ENCODE results near the gene KLF6.

The KLF6 gene

DNA sequence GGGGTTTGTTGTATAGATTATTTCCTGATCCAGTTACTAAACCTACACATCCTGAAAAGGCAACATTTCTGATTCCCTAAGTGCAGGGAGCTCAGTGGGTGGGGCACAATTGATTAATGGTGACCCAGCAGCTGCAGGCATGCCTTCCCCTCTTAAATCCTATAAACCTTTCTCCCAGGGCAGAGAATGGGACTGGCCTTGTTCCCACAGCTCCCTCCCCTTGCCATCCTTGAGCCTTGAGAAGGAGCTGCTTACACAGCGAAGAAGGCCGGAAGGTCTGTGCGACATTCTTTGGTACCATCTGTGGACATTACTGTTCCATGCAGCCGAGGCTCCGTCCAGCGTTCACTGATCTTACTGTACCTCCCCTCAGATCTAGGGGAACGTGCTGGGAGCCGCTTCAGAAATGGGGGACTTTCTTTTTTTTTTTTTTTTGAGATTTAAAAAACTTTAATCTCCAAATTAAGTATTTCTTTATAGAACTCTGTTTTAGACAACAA is 14.3 kb downstream of the KLF6 start:
- Histone ChIP-seq H3K36me3 (ENCODE audit: control insufficient read depth in 1 of 2, insufficient read depth in 2 of 2, low read length in 2 of 2) (peaks cover 2 to 6% of the 10 kb centered on the region in 2 donors), H3K4me1 (ENCODE audit: control insufficient read depth in 1 of 2, insufficient read depth in 2 of 2, low read length in 2 of 2) (peaks cover 0 to under 1% of the 10 kb centered on the region in 2 donors), H3K4me3 (ENCODE audit: low read depth in 1 of 2, low read length in 2 of 2) (no peak overlapping the region), H3K27me3 (ENCODE audit: low read depth, low read length) (no peaks in the 10 kb centered on the region), H3K27ac (ENCODE audit: low read length) (no peak overlapping the region), H3K9me3 (ENCODE audit: control insufficient read depth in 1 of 2, low read length in 2 of 2) (no peaks in the 10 kb centered on the region)

GRCh38 chr10:3769556-3769955 is 15.5 kb downstream of the KLF6 start:
- Histone ChIP-seq H3K27me3 (ENCODE audit: low read depth, low read length) (no peaks in the 10 kb centered on the region), H3K36me3 (ENCODE audit: control insufficient read depth in 1 of 2, insufficient read depth in 2 of 2, low read length in 2 of 2) (peaks cover 0 to 6% of the 10 kb centered on the region in 2 donors), H3K27ac (ENCODE audit: low read length) (no peak overlapping the region), H3K4me3 (ENCODE audit: low read depth in 1 of 2, low read length in 2 of 2) (no peak overlapping the region), H3K9me3 (ENCODE audit: control insufficient read depth in 1 of 2, low read length in 2 of 2) (no peaks in the 10 kb centered on the region), H3K4me1 (ENCODE audit: control insufficient read depth in 1 of 2, insufficient read depth in 2 of 2, low read length in 2 of 2) (no peaks in the 10 kb centered on the region)

DNA sequence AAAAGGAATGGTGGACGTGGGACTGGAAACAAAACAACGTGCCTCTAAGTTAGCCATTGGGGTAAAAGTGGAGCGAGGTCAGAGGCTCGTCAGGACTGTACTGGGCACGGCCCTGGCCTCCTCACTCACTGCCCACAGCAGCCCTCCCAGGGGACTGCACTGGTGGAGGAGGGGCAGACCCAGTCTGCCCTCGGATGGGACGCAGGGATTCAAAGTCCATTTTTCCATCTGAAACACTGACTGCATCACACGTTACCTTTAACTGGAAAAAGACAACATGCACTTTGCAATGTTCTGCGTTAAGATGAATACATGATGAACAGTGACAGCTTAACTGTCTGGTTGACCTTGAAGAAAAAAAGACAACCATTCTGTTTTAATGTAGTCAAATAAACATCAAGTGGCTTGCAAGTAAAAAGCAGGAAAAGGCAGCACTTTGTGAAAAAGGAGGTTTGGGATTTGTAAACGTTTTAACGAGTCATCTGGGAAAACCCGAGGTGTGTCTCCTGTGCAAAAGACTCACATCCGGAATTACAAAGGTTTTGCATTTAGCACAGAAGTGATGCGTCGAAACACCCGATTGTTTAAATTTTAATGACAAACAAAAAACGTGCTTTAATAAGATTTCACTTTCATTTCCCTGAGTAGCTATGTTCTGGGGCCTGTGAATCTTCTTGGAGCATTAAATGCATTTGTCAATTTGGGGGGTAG is 18.8 kb downstream of the KLF6 start:
- Histone ChIP-seq H3K4me3 (ENCODE audit: low read depth in 1 of 2, low read length in 2 of 2) (no peak overlapping the region), H3K27me3 (ENCODE audit: low read depth, low read length) (no peaks in the 10 kb centered on the region), H3K27ac (ENCODE audit: low read length) (no peak overlapping the region), H3K36me3 (ENCODE audit: control insufficient read depth in 1 of 2, insufficient read depth in 2 of 2, low read length in 2 of 2) (no peaks in the 10 kb centered on the region), H3K4me1 (ENCODE audit: control insufficient read depth in 1 of 2, insufficient read depth in 2 of 2, low read length in 2 of 2) (no peaks in the 10 kb centered on the region), H3K9me3 (ENCODE audit: control insufficient read depth in 1 of 2, low read length in 2 of 2) (no peaks in the 10 kb centered on the region)

DNA sequence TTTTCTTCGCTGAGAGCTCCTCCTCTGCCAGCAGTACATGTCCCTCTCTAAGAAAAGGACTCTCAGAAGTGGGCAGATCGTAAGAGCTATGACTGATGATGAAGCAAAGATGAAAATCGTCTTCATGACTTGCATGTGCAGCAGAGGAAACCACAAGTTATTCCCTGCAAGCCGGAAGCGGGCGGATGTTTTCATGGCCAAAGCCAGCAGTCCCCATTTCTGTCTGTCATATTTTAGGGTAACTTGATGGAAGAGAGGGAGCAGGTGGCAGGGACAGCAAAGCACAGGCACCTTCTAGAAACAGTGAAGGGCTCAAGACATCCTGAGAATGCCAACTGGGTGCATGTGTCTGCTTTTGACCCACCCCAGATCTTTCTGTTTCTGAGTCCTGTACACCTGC is 19.9 kb downstream of the KLF6 start:
- H3K27ac ChIP-seq (ENCODE audit: low read length), result no peak overlapping the region

GRCh38 chr10:3764626-3765112 is 20.3 kb downstream of the KLF6 start:
- Histone ChIP-seq H3K36me3 (ENCODE audit: control insufficient read depth in 1 of 2, insufficient read depth in 2 of 2, low read length in 2 of 2) (no peaks in the 10 kb centered on the region), H3K27ac (ENCODE audit: low read length) (no peak overlapping the region), H3K4me1 (ENCODE audit: control insufficient read depth in 1 of 2, insufficient read depth in 2 of 2, low read length in 2 of 2) (no peaks in the 10 kb centered on the region), H3K9me3 (ENCODE audit: control insufficient read depth in 1 of 2, low read length in 2 of 2) (no peaks in the 10 kb centered on the region), H3K27me3 (ENCODE audit: low read depth, low read length) (no peaks in the 10 kb centered on the region), H3K4me3 (ENCODE audit: low read depth in 1 of 2, low read length in 2 of 2) (no peak overlapping the region)

More for the DNA sequence above, 19.9 kb downstream of the KLF6 start:
- Histone ChIP-seq H3K4me3 (ENCODE audit: low read depth in 1 of 2, low read length in 2 of 2) (no peak overlapping the region), H3K36me3 (ENCODE audit: control insufficient read depth in 1 of 2, insufficient read depth in 2 of 2, low read length in 2 of 2) (no peaks in the 10 kb centered on the region), H3K27me3 (ENCODE audit: low read depth, low read length) (no peaks in the 10 kb centered on the region), H3K4me1 (ENCODE audit: control insufficient read depth in 1 of 2, insufficient read depth in 2 of 2, low read length in 2 of 2) (no peaks in the 10 kb centered on the region), H3K9me3 (ENCODE audit: control insufficient read depth in 1 of 2, low read length in 2 of 2) (no peaks in the 10 kb centered on the region)

DNA sequence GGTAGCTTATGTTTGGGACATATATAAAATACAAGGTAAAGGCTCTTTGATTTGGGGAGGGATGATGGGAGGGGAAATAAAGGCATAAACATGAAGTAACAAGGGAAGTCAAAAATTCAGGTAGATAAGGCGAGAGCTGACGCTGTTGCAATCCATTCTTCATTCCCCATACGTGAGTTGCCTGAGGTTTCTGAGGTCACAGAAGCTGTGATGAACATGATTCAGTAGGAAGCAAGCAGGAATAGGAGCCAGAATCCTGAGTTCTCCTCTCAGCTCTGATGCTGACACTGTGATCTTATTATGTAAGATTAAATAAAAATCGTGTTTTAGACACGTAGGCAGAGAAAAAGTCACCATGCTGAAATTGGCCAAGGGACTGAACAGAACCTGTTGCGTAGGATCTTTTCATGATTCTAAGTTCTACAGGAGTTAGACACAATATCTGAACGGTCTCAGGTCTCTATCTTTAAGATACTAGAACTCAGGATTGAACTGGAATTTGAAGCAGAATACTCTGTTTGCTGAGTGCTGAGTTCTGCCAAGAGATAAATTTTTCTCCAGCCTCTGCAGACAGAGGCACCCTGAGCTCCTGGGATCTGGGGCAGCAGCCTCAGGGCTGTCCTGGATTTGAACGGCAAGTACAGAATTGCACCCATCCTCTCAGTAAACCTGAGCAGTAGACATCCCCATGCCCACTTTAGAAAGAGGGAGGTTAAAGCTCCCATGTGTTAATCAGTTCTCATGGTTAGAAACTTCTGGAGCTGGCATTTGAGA is 21.0 kb downstream of the KLF6 start:
- no peaks in the 10 kb centered on the region for H3K4me1 ChIP-seq (ENCODE audit: control insufficient read depth in 1 of 2, insufficient read depth in 2 of 2, low read length in 2 of 2)
- no peak overlapping the region for H3K4me3 ChIP-seq (ENCODE audit: low read depth in 1 of 2, low read length in 2 of 2)
- no peaks in the 10 kb centered on the region for H3K36me3 ChIP-seq (ENCODE audit: control insufficient read depth in 1 of 2, insufficient read depth in 2 of 2, low read length in 2 of 2)
- H3K9me3 ChIP-seq (ENCODE audit: control insufficient read depth in 1 of 2, low read length in 2 of 2), result no peaks in the 10 kb centered on the region
- H3K27ac ChIP-seq (ENCODE audit: low read length), result no peak overlapping the region
- no peaks in the 10 kb centered on the region for H3K27me3 ChIP-seq (ENCODE audit: low read depth, low read length)

- Histone ChIP-seq H3K27ac (ENCODE audit: low read length) (no peak overlapping the region), H3K4me1 (ENCODE audit: control insufficient read depth in 1 of 2, insufficient read depth in 2 of 2, low read length in 2 of 2) (no peaks in the 10 kb centered on the region), H3K36me3 (ENCODE audit: control insufficient read depth in 1 of 2, insufficient read depth in 2 of 2, low read length in 2 of 2) (no peaks in the 10 kb centered on the region), H3K4me3 (ENCODE audit: low read depth in 1 of 2, low read length in 2 of 2) (no peak overlapping the region), H3K9me3 (ENCODE audit: control insufficient read depth in 1 of 2, low read length in 2 of 2) (no peaks in the 10 kb centered on the region), H3K27me3 (ENCODE audit: low read depth, low read length) (no peaks in the 10 kb centered on the region)
These were observed 22.0 kb downstream of the KLF6 start for GRCh38 chr10:3763035-3763456.

- Histone ChIP-seq H3K9me3 (ENCODE audit: control insufficient read depth in 1 of 2, low read length in 2 of 2) (no peaks in the 10 kb centered on the region), H3K4me3 (ENCODE audit: low read depth in 1 of 2, low read length in 2 of 2) (peak overlapping the region in 1 of 2 donors; percentile 12), H3K27me3 (ENCODE audit: low read depth, low read length) (no peaks in the 10 kb centered on the region), H3K36me3 (ENCODE audit: control insufficient read depth in 1 of 2, insufficient read depth in 2 of 2, low read length in 2 of 2) (no peaks in the 10 kb centered on the region), H3K4me1 (ENCODE audit: control insufficient read depth in 1 of 2, insufficient read depth in 2 of 2, low read length in 2 of 2) (no peaks in the 10 kb centered on the region), H3K27ac (ENCODE audit: low read length) (no peak overlapping the region)
These were observed 22.7 kb downstream of the KLF6 start for GRCh38 chr10:3762309-3762708.

- H3K27ac ChIP-seq (ENCODE audit: low read length), result no peak overlapping the region
- no peaks in the 10 kb centered on the region for H3K36me3 ChIP-seq (ENCODE audit: control insufficient read depth in 1 of 2, insufficient read depth in 2 of 2, low read length in 2 of 2)
- no peak overlapping the region for H3K4me3 ChIP-seq (ENCODE audit: low read depth in 1 of 2, low read length in 2 of 2)
- H3K9me3 ChIP-seq (ENCODE audit: control insufficient read depth in 1 of 2, low read length in 2 of 2), result no peaks in the 10 kb centered on the region
- H3K4me1 ChIP-seq (ENCODE audit: control insufficient read depth in 1 of 2, insufficient read depth in 2 of 2, low read length in 2 of 2), result no peaks in the 10 kb centered on the region
- no peaks in the 10 kb centered on the region for H3K27me3 ChIP-seq (ENCODE audit: low read depth, low read length)
These were observed 23.1 kb downstream of the KLF6 start for GRCh38 chr10:3761904-3762303.

- Histone ChIP-seq H3K36me3 (ENCODE audit: control insufficient read depth in 1 of 2, insufficient read depth in 2 of 2, low read length in 2 of 2) (no peaks in the 10 kb centered on the region), H3K27ac (ENCODE audit: low read length) (no peak overlapping the region), H3K27me3 (ENCODE audit: low read depth, low read length) (no peaks in the 10 kb centered on the region), H3K4me3 (ENCODE audit: low read depth in 1 of 2, low read length in 2 of 2) (no peak overlapping the region), H3K9me3 (ENCODE audit: control insufficient read depth in 1 of 2, low read length in 2 of 2) (no peaks in the 10 kb centered on the region), H3K4me1 (ENCODE audit: control insufficient read depth in 1 of 2, insufficient read depth in 2 of 2, low read length in 2 of 2) (no peaks in the 10 kb centered on the region)
These were observed 23.9 kb downstream of the KLF6 start for GRCh38 chr10:3761021-3761686.

DNA sequence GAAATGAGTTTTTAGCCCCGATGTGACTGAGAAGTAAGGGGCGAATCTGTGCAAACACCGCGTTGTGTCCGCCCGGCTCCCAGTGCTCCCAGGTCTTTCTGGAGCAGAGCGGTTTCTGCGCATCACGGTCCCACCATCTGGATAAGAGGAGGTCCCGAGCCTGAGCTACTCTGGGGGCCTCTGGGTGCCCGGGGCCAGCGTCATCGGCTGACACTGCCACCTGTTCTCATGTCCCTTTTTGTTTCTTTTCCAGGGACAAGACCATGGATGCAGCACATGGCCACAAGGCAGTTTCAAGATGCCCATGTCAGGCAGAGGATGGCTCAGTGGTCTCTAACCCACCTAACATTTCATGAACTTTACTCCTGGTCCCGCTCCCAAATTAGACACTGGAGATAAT is 24.9 kb downstream of the KLF6 start:
- Histone ChIP-seq H3K4me1 (ENCODE audit: control insufficient read depth in 1 of 2, insufficient read depth in 2 of 2, low read length in 2 of 2) (no peaks in the 10 kb centered on the region), H3K4me3 (ENCODE audit: low read depth in 1 of 2, low read length in 2 of 2) (no peak overlapping the region), H3K9me3 (ENCODE audit: control insufficient read depth in 1 of 2, low read length in 2 of 2) (no peaks in the 10 kb centered on the region), H3K27me3 (ENCODE audit: low read depth, low read length) (no peaks in the 10 kb centered on the region), H3K36me3 (ENCODE audit: control insufficient read depth in 1 of 2, insufficient read depth in 2 of 2, low read length in 2 of 2) (no peaks in the 10 kb centered on the region), H3K27ac (ENCODE audit: low read length) (no peak overlapping the region)

Measured in muscle layer of duodenum (tissue), 2 donors.